Testis (tissue), 3 donors: Measurements from ENCODE around the gene IGFBP3. TPM values are rescaled to one million over a fixed set of nuclear protein-coding genes. Genes with fewer than 3 reads are reported as not detected.
A peak's percentile ranks its signal among the peaks of the same experiment; 100 is the strongest.
"Not testable (repeated sequence)": the region's sequence is repeated elsewhere in the genome, so short reads cannot be mapped to it uniquely, and the experiment has no call there.

Experiments
- DNase-seq: peaks from one replicate; pipeline ENCODE4 v3.0.0-alpha.2; 2019
- H3K27ac ChIP-seq, 2 donors: fragments of 200-600 bp; sonication (generic); one replicate each; pipeline ENCODE4 v1.5.1; 2019
- H3K27me3 ChIP-seq: fragments of 200-600 bp; sonication (generic); one replicate; pipeline ENCODE4 v1.5.1; 2019
- H3K36me3 ChIP-seq: fragments of 200-600 bp; sonication (generic); one replicate; pipeline ENCODE4 v1.5.1; 2017; ENCODE audit warnings: low read depth; ENCODE audit errors: missing control alignments
- H3K4me1 ChIP-seq: fragments of 200-600 bp; sonication (generic); one replicate; pipeline ENCODE4 v1.5.1; 2019
- H3K4me3 ChIP-seq, 2 donors: fragments of 200-600 bp; sonication (generic); one replicate each; pipeline ENCODE4 v1.5.1; 2017 to 2019
- H3K9me3 ChIP-seq: fragments of 200-600 bp; sonication (generic); one replicate; pipeline ENCODE4 v1.5.1; 2017
- CTCF ChIP-seq, 3 experiments: fragments of 450-650 bp in 2 of 3; fragments of 200-600 bp in 1 of 3; sonication (generic) in 1 of 3; IDR thresholded peaks; one replicate each; pipeline ENCODE4 v1.5.1; 2016 to 2019; ENCODE audit warnings: antibody characterized with exemption in 3 of 3, mild to moderate bottlenecking in 2 of 3, moderate library complexity in 1 of 3
- POLR2A ChIP-seq: fragments of 450-650 bp; IDR thresholded peaks from one replicate; pipeline ENCODE4 v1.6.1; 2017; ENCODE audit warnings: antibody characterized with exemption, mild to moderate bottlenecking, moderate library complexity
- WGBS, 2 donors: methylation state at CpG; one replicate each; pipeline ENCODE4 v1.1.5; 2018; 5-methylcytosine and 5-hydroxymethylcytosine counted together
- intact Hi-C: fragments of 100-400 bp; cut with DNase I; formaldehyde crosslinking; loops from one replicate; pipeline ENCODE4 v1.15.1; 2023; ENCODE audit warnings: low total_unique reads
- polyA plus RNA-seq: library from polyadenylated mRNA; stranded (reverse); fragments of 350-450 nt; fragmentation: Illumina TruSeq; extraction: RNeasy Lipid Tissue Mini Kit (QIAGEN cat#74804); gene quantifications from one replicate; pipeline ENCODE4 v1.2.3, GENCODE V29; 2014; ENCODE audit warnings: low read depth, low replicate concordance; ENCODE audit not compliant: insufficient read depth
- total RNA-seq, 2 donors: library from RNA; depleted of rRNA; stranded (reverse); fragments of >200 nt; gene quantifications; one replicate each; pipeline ENCODE4 v1.2.3, GENCODE V29; 2016

Gene IGFBP3
- total and polyA plus RNA-seq, 3 donors from 2014 or later: 20.4 to 79.8 (median 33.1) TPM

- no peaks in the 10 kb centered on the region for H3K36me3 ChIP-seq
- intact Hi-C loops: no loop called here
- DNase-seq: no peak
- H3K9me3 ChIP-seq: no peaks in the 10 kb centered on the region
- H3K27me3 ChIP-seq: no peaks in the 10 kb centered on the region
- H3K4me3 ChIP-seq: no peak overlapping the region
- no peak overlapping the region for H3K27ac ChIP-seq
- TF ChIP-seq CTCF (IDR thresholded peaks at IDR 0.05) (no peak), POLR2A (no peak)
- 60 to 79% methylated on average over 6 of the region's 6 CpGs for WGBS, 2 donors
- no peaks in the 10 kb centered on the region for H3K4me1 ChIP-seq
Observed at GRCh38 chr7:45944058-45944457, 23.0 kb upstream of the IGFBP3 start.

GRCh38 chr7:45940939-45941338 is 19.9 kb upstream of the IGFBP3 start:
- 34 to 62% methylated on average over 7 of the region's 7 CpGs for WGBS, 2 donors
- H3K27me3 ChIP-seq: no peaks in the 10 kb centered on the region
- intact Hi-C loops: no loop called here
- TF ChIP-seq POLR2A (no peak), CTCF (IDR thresholded peaks at IDR 0.05) (no peak)
- H3K4me3 ChIP-seq: peak overlapping the region; percentile 6 to 34
- no peaks in the 10 kb centered on the region for H3K36me3 ChIP-seq
- no peak overlapping the region for H3K27ac ChIP-seq
- H3K9me3 ChIP-seq: no peaks in the 10 kb centered on the region
- no peaks in the 10 kb centered on the region for H3K4me1 ChIP-seq
- no peak for DNase-seq

GRCh38 chr7:45940237-45940781 is 19.2 kb upstream of the IGFBP3 start:
- H3K36me3 ChIP-seq, intact Hi-C loops, H3K27me3 ChIP-seq, H3K9me3 ChIP-seq, H3K27ac ChIP-seq, H3K4me1 ChIP-seq: not testable (repeated sequence)
- 72 to 77% methylated on average over 14 of the region's 14 CpGs for WGBS, 2 donors
- H3K4me3 ChIP-seq: peak overlapping the region; percentile 6 to 34
- peak; percentile 58 for DNase-seq

GRCh38 chr7:45939574-45939973 is 18.5 kb upstream of the IGFBP3 start:
- intact Hi-C loops: no loop called here
- no peaks in the 10 kb centered on the region for H3K27me3 ChIP-seq
- no peaks in the 10 kb centered on the region for H3K9me3 ChIP-seq
- TF ChIP-seq POLR2A (no peak), CTCF (IDR thresholded peaks at IDR 0.05) (no peak)
- H3K4me1 ChIP-seq: no peaks in the 10 kb centered on the region
- no peaks in the 10 kb centered on the region for H3K36me3 ChIP-seq
- no peak overlapping the region for H3K4me3 ChIP-seq
- 46 to 81% methylated on average over 10 to 11 of the region's 11 CpGs for WGBS, 2 donors
- DNase-seq: no peak
- H3K27ac ChIP-seq: no peak overlapping the region

- TF ChIP-seq POLR2A (no peak), CTCF (IDR thresholded peaks at IDR 0.05) (no peak)
- H3K27ac ChIP-seq: no peak overlapping the region
- WGBS, 2 donors: 63 to 72% methylated on average over 22 of the region's 22 CpGs
- no peaks in the 10 kb centered on the region for H3K9me3 ChIP-seq
- H3K36me3 ChIP-seq: no peaks in the 10 kb centered on the region
- H3K4me3 ChIP-seq: no peak overlapping the region
- H3K27me3 ChIP-seq: no peaks in the 10 kb centered on the region
- peak; percentile 14 for DNase-seq
- H3K4me1 ChIP-seq: no peaks in the 10 kb centered on the region
- intact Hi-C loops: no loop called here
Observed at GRCh38 chr7:45938626-45939302, 17.7 kb upstream of the IGFBP3 start.
